NK-92 (cell line): ENCODE measurements around the gene SAMD4A.
"Not testable (repeated sequence)": the region's sequence is repeated elsewhere in the genome, so short reads cannot be mapped to it uniquely, and the experiment has no call there.

Experiments used
- DNase-seq: peaks from one replicate; lab custom pipeline; 2025; ENCODE audit not compliant: unreplicated experiment; lab: John Stamatoyannopoulos, UW

SAMD4A gene

DNA sequence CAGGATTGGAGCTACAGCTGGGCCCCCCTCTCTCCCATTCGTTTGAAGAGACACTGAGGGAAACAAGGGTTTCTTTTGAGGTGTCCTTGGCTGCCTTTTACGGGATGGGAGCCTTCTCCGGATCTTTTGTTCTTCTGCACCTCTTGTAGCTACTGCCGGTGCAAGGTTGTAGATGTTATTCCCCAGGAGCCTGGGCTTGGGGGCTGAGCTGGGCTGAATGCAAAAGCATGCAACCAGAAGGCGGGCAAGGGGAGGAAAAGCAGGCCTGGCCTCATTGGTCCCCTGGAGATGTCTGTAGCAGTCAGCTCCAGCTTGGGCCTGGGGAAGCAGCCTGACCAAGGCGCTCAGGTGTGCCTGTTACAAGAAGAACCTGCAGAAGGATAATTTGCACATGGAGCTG, 225.4 kb downstream of the SAMD4A start:
- DNase-seq: no peak

DNA sequence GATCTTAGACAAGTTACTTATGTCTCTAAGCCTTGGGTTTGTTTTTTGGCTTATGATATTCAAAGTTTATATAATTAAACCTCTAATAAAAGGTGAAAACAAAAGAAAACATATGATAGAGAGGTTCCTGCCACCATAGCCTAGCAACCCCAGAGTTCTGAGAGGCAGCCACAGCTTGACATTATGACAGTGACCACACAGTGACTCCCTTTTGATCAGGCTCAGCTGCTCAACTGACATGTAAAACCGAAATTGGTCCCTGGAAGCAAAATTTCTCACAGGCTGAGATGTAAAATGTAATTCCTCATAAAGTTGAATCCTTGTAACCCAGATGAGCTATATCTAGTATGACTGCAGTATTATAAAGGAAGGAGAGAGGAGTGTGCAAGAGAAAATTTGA, 227.2 kb downstream of the SAMD4A start:
- no peak for DNase-seq

DNA sequence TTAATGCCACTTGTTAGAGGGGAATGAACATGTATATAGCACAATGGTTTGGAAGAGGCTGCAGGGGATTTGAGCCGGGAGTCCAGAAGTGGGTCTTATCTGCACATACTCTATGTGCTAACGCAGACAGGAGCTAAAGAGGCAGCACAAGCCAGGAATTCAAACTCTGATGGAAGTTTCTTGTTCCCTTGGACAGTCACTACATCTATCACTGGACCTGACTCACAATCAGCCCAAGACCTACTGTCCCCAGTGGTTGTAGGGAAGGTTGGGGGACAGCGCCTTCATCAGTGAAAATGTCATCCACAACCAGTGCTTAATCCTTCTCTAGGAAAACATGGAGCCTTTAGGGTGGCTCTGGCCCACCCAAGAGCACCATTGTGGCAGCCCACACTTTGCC, 227.9 kb downstream of the SAMD4A start:
- DNase-seq: no peak

DNA sequence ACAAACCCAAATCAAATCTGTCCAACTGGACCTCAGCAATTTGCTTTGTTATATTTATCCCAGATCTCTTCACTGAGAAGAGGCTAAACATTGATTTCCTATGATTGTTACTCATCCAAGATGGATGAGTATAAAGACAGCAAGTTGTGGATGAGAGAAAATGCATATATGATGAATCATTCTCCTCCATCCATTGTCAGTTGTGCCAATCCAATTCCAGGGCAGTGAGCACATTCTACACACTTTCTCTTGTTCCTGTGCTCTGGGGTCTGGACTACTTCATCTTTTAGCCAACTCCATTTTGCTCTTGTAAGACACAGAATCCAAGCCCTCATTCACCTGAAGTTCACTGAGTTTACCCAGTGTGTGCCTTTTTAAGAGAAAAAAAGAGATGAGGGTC, 230.0 kb downstream of the SAMD4A start:
- no peak for DNase-seq

DNA sequence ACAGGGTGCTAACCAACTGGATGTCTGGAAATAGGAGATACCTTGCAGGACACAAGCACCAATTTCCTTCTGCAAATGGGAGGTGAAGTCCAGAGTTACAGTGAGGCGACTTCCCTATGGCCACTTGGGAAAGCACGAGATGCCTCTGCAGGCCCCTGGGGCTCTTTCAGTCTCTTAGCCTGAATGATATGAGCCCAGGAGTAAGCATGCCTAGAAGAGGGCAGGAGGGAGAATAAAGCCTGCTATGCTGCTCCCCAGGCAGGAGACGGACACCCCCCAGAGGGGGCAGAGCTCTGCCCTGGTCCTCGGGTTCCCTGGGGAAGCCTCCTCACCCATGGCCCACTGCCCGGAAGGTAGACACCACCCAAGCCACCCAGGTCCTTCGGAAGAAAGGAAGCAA, 230.6 kb downstream of the SAMD4A start:
- DNase-seq: no peak

DNA sequence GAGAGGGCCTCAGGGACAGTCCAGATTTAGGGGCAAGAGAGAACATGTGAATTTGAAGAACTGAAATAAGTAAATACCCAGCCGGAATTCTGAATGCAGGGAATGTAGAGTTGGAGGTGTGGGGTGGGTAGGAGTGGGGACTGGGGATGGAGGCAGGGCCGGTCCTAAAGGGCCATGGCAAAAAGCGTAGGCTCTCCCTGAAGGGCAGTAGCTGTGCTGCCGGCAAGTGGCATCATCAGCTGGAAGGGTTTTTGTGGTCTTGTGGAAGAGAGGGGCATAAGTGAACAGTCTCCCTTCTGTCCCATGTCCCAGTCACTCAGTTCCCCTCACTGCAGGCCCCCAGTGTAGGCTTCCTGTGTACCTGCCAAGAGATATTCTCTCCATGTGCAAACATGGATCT, 231.1 kb downstream of the SAMD4A start:
- no peak for DNase-seq

DNA sequence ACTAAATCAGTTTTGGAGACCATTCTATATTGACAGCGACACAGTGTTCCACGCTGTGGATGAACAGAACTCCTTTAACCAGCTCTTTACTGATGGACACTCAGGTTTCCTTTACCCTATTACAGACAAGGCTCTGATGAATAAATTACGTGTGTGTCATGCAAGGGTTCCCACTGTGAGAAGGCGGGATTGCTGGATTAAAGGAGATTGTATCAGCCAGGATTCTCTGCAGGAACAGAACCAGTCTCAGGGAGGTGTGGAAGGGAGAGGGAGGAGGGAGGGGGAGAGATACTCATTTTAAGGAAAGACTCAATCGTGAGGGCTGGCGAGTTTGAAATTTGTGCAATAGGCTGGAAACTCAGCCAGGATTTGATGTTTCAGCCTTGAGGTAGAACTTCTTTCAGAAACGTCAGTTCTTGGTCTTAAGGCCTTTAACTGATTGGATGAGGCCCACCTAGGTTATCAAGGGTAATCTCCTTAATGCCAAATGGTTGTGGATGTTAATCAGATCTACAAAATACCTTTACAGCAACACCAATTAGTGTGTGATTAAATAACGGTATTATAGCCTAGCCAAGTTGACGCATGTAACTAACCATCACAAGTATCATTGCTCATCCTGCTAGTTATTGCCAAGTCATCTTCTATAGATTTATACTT, 231.7 kb downstream of the SAMD4A start:
- DNase-seq: no peak

DNA sequence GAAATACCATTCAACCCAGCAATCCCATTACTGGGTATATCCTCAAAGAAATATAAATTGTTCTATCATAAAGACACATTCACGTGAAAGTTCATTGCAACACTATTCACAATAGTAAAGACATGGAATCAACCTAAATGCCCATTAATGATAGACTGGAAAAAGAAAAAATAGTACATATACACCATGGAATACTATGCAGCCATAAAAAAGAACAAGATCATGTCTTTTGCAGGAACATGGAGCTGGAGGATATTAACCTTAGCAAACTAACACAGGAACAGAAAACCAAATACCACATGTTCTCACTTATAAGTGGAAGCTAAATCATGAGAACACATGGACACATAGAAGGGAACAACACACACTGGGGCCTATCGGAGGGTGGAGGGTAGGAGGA, 234.6 kb downstream of the SAMD4A start:
- not testable (repeated sequence) for DNase-seq

DNA sequence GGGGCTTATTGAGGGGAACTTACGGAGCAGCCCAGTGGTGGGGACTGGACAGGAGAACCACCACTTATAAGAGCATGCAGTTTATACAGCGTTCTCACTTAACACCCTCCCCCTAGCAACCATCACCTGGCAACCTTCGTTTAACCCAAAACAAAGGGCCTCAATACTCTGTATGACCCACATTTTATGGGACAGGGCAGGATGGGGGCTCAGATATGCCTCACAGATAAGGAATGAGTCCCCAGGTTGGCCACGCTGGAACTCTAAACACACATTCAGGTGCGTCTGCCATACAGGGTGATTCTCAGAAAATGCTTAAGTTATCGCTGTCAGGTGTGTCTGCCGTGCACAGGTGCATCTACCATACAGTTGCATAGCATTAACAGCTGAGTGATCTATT, 236.5 kb downstream of the SAMD4A start:
- no peak for DNase-seq

DNA sequence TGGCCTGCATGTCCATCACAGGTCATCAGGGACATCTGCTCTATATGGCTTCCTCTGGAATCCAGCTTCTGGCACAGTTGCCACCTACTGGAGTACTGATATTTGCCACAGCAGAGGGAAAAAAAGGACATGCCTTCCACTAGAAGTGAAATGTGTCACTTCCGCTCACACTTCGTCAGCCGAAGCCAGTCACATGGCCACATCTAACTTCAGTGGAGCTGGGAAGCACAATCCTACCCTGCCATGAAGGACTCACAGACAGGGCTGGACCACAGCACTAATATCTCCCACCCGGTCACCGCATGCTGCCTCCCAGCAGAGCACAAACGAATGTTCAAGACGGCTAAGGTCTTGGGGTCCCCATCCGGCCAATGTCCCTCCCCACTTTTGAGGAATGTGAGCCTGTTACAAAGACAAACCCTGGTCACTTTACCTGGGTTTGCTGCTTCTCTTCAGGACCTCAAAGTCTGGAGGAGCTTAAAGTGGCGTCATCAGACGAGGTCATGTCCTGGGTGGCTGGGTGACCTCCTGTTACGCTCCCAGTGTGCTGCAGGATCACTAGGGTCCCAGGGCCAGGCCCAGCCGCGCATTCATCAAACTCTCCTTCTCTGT, 237.1 kb downstream of the SAMD4A start:
- DNase-seq: no peak

DNA sequence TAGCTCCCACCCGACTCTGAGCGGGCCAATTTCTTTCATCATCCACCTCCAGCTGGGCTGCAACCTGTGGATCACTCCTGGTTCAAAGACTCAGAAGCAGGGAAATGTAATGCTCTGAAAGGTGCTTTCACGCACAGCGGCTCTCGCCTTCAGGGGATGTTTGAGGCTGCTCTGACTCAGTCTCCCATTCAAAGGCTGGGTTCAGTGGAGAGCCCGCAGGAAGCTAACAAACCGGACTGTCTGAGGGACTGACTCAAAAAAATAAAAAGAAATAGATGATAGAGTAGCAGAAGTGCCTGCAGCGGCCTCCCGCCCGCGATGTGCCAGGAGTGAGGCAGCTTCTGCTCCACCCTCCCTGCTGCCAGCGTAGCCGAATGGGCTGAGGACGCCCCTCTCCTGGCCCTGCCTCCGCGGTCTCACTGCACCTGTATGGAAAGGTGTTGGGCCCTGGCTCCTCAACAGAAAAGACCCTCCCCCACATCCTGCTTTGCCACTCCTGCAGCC, 237.7 kb downstream of the SAMD4A start:
- DNase-seq: no peak

DNA sequence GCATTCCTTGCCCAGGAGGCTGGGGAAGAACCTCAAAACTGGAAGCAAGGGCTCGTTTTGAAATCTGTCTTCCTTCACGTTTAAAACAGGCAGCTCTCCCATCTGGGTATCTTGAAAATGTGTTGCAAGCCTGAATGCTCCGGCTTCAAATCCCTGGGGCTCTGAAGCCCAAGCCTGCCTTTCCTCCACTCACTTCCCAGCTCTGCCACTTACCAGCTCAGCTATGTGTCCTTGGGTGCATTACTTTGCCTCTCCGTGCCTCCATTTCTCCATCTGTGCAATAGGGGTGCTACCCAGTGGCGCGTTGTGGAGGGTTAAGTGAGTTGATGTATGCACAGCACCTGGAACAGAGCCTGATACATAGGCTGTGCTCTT, 238.1 kb downstream of the SAMD4A start:
- DNase-seq: no peak

DNA sequence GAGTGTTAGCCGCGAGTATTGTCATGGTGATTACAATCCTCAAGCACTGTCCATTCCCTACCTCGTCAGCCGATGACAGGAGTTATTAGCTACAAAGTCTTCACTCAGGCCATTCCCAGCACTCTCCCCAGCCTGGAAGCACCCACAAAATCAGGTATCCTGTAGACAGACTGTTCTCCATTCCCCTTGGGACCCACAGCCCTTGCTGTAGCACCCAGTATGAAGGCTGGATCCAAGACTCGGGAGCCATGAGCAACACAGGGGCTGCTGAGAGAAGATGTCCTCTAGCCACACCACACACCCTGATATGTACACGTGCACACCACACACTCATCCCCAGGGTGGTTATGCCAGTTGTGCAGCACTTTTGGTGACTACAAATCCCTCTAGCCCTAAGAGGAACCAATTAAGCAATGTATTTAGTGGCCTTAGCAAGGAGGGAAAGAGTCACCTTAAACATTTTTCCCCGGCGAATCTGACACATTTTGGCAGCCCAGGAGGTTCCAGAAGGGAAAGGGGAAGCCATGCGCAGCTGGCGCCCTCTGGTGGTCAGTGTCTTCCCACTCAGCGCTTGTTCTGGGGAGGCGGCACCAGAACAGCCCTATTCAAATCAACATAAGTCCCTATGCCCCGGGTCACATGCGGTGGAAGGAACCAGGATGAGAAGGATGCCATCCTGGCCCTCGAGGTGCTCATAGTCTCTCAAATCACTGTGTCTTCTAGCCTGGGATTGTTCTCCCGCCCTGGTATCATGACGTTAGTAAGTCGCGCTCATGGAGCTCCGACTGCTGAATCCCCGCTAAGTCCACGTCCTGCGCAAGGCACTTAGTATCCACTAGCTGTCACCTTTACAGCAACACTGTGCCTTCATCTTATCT, 238.8 kb downstream of the SAMD4A start:
- DNase-seq: no peak

DNA sequence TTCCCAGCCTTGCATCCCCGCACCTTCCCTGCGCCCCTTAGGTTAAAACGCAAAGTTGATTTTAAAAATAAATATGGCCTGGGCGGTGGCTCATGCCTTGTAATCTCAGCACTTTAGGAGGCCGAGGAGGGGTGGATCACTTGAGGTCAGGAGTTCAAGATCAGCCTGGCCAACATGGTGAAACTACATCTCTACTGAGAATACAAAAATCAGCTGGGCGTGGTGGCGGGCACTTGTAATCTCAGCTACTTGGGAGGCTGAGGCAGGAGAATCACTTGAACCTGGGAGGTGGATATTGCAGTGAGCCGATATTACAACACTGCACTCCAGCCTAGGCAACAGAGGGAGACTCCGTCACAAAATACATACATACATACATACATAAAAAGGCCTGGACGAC, 239.7 kb downstream of the SAMD4A start:
- DNase-seq: no peak

DNA sequence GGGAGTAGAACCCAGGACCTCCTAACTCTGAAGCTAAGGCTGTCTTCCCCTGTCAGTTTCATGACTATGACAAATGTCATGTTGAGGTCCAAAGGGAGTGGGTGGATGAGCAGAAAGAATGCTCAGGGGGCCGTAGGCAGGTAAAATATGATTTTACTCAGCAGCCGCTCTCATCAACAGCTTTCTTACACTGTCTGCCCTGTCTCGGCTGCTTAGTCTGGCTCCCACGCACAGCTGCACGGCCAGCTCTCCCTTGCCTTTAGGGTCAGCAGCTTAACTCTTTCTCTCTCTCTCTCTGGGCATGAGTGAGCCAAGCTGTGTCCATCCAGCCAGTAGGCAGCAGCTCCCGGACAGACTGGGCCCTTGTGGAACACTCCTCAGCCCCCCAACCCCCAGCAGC, 240.5 kb downstream of the SAMD4A start:
- no peak for DNase-seq

DNA sequence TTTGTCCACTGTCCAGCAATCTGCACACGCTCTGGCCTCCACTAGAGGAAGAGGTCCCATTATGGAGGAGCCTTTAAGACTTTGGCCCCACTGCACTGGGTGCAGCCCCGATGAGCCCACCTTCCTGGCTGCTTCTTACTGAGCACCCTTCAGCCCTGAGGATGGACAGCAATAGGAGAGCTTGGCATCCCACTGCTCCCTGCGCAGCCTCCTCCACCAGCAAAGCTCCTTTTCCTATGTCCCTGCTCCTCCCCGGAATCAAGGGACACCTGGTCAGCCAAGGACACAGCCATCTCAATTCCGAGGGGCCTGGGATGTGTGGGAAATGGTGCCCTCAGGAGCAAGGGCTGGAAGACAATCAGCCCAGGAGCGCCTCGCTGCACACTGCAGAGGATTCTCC, 241.0 kb downstream of the SAMD4A start:
- no peak for DNase-seq

DNA sequence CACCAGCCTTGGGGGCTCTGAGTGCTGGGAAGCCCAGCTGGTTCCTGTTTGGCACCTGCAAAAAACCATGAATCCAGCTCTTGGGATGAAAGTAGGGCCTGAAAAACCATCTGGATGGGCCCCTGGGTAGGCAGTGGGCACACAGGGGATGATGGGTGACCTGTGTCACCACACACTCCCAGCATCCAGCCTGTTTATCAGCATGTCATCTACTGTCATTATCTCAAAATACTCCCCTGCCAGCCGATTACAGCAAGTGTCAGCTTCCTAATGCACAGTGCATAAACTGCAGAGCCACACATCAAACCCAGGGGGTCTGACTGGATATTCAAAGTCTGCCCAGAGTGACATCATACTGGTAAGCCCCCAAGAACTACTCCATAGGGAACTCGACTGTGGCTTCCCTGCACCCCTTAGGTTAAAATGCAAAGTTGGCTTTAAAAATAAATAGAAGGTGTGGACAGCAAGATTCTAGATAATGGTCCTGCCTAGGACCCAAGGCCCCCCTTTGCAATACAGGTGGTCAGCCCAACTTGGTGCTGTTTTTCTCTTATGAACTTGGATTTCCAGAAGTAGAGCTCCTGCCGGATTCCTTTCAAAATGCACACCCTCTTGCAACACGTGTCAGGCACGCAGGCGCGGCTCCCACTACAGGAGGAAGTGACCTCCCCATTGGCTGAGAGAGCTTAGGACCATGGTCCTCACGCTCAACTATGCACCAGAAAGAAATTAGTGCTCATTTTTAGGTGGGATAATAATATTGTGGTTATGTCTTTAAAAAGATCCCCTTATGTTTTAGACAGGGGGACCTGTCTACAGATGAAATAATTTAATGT, 241.6 kb downstream of the SAMD4A start:
- DNase-seq: no peak

DNA sequence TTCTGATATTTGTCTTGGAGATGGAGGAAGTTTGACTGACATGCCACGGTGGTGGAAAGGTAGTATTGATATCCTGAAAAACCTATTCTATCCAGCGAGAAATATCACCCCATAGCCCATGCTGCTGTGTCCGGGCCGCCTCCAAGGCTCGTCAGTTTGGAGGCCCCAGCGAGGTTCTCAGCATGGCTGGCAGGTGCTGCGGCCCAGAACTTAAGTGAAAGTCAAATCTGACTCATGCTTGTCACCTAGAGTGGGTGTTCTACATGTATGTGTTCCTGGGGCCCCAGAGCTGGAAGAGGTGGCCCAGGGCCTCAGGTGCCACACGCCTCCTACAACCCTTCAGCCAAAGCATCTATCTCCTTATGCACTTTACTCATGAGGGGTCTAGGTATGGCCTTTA, 242.8 kb downstream of the SAMD4A start:
- no peak for DNase-seq

DNA sequence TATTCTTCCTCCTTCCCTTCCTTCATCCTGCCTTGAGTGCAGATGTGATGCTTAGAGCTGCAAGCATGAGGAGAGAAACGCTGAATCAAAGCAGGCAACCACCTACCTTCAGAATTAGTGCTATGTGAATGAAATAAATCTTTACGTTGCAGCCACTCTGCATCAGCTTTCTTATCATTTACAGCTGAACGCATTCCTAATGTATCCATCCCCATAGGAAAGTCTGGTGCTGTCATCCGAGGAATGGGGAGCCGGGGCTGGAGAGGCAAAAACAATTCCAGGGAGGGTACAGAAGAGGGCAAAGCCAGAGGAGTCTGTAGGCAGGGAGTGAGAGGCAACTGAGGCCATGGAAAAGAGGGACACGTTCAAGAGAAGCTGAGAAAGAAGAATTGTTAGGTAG, 245.7 kb downstream of the SAMD4A start:
- DNase-seq: no peak

DNA sequence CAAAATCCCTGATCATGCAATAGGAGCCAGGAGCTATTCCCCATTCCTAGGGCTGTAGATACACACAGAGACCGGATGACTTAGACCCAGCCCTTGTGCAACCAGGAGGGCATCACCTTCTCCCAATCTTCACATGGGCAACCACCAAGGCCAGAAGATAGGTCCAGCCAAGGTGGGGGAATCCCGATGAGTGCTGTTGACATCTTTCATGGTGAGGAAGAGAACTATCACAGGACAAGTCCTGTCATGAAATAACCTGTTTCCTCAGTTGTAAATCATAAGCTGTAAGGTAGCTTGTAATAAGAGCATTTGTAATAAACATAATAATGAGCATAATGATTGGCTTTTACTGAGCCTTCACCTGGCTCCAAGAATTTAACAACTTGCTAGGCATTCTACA, 246.2 kb downstream of the SAMD4A start:
- no peak for DNase-seq

DNA sequence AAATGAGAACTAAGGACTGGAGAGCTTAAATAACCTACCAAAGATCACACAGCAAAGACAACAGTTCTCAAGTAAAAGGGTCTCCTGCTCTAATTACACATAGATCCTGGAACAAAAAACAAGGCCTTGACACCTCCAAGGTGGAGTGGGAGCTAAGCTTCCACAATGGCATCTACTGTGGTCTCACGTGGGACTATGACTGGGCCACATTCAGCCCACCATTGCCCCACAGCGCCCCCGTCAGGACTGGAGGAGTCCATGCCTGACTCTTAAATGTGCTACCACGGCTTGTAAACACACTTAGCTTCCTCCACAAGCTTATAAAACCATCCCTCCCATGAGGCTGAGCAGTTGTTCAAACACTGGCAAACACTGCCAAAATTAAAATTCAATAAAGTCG, 247.1 kb downstream of the SAMD4A start:
- DNase-seq: no peak
